Effector CD4-positive, alpha-beta T cell (primary cell): Measurements from ENCODE around the gene CIDEC.
"Not testable (repeated sequence)": the region's sequence is repeated elsewhere in the genome, so short reads cannot be mapped to it uniquely, and the experiment has no call there.

ENCODE experiments used
- DNase-seq: peaks from one replicate; pipeline ENCODE4 v3.0.0-alpha.2; 2020

CIDEC gene

DNA sequence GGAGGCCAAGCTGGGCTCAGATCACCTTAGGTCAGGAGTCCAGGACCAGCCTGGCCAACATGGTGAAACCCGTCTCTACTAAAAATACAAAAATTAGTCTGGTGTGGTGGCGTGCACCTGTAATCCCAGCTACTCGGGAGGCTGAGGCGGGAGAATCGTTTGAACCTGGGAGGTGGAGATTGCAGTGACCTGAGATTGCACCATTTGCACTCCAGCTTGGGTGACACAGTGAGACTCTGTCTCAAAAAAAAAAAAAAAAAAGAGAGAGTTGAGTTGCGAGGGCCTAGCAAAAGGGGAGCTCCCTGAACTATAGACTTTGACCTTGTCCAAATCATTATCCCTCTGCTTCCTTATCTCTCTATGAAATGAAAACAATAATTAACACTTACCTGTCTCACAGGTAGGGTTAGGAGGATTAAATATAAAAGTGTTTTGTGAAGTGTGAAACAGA lies 20.9 kb upstream of the CIDEC start:
- DNase-seq = not testable (repeated sequence)

DNA sequence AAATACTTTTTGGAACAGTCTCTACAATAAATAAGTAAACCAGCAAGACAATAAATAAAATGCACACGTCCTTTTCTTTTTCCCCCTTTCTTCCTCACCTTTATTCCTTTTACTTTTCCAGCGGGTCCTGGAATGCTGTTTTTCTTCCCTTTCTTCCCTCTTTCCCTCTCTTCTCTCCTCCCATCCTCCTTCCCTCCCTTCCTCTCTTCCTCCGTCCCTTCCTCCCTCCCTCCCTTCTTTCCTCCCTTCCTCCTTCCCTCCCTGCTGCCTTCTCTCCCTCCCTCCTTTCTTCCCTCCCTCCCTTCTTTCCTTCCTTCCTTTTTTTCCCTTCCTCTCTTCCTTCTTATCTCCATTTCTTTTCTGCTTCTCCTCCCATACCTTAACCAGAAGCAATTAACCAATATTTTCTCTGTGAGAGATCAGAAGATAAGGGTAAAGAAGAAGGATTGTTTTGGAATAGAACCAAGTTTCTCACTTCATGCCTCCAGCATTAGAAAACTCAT lies 19.3 kb upstream of the CIDEC start:
- DNase-seq = no peak

DNA sequence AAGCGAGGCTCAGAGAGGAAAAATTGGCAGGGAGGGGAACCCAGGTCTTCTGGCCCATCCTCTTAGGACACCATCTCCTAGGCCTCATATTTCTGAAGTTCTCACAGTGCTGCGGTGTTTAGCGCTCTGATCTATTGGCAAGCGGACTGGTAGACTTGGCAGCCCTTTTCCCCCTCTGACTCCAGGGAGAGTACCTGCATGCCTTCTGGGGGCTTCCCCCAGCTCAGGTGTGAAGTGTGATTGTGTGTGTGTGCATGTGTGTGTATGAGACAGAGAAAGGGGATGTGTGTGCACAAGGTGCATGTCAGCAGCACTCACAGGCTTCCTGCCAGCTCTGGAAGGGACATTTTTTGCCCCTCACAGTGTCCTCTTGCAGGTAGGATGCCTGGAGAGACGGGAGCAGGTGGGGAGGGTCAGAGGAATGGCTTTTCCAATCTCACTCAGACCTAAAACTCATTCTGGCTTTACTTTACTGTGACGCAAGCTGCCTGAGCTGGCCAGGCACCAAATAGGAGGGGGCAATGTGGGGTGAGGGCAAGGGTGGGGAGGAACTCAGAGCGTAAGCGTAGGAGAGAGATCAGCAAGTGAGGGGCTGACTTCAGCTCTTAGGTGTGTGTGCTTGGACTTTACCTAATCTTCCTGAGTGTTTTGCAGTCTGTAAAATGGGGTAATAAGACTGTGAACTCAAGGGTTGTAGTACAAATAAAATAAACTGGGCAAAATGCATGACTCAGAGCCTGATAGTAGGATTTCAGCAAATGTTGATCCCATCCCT lies 18.6 kb upstream of the CIDEC start:
- no peak for DNase-seq

DNA sequence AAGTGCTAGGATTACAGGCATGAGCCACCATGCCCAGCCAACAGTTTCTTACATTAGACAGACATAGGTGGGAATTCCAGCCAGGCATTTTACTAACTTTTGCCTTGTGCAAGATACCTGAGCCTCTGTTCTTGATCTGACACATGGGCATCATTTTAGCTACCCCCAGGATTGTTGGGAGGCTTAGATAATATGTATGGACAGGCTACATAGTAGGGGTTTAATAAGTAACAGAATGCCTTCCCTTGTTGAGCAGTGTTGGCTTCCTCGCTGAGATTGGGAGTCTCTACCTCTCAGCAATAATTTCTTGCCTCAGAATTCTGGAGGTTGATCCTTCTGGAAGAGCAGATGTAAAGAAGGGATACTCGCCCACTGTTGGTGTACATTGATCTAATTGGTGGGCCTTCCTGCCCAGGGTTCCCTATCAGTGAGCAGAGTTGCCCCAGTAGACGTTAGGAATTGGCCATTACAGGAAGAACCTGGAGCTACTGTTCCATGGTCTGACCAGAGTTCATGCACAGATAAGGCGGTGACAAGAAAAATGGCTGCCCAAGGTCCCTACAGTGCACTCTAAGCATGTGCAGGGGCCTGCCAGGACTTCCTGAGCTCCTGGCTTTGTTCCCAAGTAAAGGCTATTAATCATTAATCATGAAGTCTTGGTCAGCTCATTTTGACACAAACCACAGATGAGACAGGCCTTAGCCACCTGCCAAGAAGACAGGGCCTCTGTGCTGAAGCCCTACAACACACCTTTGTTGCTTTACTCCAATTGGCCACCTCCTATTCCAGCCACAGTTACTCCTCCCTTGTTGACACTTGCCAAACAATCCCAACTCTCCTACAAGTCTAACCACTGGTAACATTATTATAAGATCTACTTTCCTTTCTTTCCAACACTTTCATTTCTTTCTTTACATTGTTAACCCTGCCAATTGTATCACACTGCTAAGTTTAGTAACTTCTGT lies 17.6 kb upstream of the CIDEC start:
- DNase-seq = no peak

DNA sequence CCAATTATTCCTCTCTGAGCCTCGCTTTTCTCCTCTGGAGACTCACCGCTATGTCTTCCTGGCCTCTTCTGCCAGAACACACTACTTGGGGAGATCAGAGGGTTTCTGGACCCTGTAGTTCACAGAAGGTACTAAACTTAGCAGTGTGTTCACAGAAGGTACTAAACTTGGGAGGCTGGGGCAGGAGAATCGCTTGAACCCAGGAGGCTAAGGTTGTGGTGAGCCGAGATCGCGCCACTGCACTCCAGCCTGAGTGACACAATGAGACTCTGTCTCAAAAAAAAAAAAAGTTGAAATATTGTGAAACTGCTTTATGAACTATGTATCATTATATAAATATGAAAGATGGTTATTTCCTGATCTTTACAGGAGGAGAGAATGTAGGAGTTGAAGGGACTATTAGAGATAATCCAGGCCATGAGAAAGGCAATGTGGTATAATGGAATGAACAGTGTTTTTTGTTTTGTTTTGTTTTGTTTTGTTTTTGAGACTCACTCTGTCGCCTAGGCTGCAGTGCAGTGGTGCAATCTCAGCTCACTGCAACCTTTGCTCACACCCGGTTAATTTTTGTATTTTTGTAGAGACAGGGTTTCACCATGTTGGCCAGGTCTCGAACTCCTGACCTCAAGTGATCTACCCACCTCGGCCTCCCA lies 16.8 kb upstream of the CIDEC start:
- not testable (repeated sequence) for DNase-seq

DNA sequence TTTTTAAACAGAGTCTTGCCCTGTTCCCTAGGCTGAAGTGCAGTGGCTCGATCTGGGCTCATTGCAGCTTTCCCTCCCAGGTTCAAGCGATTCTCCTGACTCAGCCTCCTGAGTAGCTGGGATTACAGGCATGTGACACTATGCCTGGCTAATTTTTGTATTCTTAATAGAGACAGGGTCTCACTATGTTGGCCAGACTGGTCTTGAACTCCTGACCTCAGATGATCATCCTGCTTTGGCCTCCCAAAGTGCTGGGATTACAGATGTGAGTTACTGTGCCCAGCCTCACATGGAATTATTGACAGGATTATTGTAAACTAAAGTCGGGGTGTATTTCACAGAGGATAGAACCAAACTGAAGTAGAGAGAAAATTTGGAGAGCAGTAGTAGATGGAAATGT lies 15.7 kb upstream of the CIDEC start:
- DNase-seq = not testable (repeated sequence)

DNA sequence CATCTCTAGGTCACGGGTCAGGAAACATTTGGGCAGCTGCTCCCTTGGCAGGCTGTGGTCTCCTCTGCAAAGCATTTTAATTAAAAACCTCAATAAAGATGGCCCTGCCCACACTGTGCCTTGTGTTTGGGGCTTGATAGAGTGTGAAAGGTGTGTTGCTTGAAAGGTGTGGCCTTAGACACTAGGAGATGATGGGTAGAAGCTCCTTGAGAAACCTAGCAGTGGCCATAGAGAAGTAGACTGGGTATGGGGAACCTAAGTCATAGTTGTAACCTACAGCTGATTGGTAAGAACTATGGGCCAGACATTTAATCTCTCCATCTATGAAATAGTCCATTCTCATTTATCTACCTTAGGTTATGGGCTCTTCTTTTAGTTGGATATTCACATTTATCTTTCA lies 13.7 kb upstream of the CIDEC start:
- DNase-seq = no peak

DNA sequence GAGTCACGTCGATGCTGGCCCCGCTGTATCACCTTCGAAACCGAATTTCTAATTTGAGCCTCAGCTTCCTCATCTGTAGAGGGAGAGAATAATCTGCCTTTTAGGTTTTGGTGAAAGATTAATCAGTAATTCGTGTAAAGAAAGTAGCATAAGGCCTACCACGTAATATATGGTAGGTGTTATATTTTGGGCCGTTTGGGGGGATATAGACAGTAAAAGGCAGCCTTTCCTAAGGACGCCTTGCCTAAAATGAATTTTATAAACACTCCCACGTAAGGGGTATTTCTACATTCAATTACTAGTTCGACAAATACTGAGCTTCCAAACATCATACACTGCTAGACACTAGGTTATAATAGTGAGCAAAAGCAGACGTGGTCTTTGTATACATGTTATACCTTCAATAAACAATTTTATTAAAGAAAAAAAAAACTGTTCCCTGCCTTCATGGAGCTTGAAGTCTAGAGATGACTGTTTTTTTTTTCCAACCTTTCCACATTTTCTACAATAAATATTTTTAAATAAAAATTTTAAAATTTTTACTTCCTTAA lies 11.1 kb upstream of the CIDEC start:
- no peak for DNase-seq

DNA sequence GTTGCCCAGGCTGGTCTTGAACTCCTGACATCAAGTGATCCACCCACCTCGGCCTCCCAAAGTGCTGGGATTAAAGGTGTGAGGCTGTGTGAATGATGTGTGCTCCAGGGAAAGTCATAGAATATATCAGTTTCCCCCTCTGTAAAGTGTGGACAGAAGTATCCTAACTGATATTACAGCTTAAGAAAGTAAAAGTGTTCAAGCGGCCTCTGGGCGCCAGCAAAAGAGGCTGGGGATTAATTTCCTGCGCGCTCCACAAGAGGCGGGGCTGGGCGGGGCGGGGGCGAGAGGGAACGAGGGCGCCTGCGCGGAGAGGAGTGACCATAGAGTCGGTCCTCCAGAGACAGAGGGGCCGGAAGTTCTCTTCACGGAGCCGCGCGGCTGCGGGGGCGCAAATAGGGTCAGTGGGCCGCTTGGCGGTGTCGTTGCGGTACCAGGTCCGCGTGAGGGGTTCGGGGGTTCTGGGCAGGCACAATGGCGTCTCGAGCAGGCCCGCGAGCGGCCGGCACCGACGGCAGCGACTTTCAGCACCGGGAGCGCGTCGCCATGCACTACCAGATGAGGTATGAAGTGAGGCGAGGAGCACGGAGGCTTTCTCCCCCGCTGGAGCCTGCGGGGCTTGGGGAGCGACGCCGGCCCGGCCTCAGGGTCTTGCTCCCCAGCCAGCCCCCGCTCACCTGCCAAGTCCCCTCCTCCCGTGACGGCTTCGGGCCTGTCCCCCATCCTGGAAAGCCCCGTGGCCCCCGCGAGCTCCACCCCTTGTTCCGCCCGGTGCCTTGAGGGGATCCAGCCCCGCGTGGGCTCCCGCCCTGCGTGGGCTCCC lies 10.4 kb upstream of the CIDEC start, which contains the start of gene JAGN1:
JAGN1 (plus strand) TSS at position 362 of the 823 bp plus-strand sequence; CDS start at position 475, 113 bp downstream.
- DNase-seq = peak; percentile 87

DNA sequence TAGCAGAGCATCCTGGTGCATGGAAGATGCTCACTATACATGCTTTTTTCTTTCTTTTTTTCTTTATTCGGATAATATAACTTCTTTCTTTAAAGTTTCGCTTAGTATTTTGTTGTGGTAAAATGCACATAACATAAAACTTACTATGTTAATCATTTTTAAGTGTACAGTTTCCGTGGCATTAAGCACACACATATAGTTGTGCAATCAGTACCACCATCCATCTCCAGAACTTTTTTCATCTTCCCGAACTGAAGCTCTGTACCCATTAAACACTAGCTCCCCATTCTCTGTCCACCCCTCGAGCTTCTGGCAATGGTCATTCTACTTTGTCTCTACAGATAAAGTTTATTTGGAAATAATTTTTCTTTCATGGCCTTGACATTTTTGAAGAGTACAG lies 9.4 kb upstream of the CIDEC start:
- DNase-seq = no peak

DNA sequence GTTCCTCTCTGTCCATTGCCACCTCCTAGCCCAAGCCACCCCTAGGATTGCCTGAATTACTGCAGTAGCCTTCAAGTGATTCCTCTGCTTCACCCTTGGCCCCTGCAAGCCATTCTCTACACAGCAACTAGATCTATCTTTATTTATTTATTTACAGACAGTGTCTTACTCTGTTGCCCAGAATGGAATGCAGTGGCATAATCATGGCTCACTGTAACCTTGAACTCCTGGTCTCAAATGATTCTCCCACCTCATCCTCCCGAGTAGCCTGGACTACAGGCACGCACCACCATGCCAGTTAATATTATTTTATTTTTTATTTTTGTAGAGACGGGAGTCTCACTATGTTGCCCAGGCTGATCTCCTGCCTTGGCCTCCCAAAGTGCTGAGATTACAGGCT lies 8.5 kb upstream of the CIDEC start:
- DNase-seq = no peak

DNA sequence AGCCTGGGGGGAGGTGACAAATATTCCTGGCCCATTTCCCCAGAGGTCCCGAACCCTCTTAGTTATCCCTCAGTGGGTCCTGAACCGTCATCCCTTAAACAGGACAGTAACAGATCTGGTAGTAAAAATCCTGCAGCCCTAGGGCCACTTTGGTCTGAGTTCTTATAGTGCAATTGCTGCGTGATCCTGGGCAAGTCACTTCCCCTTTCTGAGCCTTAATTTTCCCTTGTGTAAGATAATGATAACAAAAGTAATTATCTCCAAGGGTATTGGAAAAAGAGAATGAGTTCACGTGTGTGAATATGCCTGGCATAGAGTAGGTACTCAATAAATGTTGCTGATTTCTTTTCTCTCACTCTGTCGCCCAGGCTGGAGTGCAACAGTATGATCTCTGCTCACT lies 7.4 kb upstream of the CIDEC start:
- DNase-seq = no peak

DNA sequence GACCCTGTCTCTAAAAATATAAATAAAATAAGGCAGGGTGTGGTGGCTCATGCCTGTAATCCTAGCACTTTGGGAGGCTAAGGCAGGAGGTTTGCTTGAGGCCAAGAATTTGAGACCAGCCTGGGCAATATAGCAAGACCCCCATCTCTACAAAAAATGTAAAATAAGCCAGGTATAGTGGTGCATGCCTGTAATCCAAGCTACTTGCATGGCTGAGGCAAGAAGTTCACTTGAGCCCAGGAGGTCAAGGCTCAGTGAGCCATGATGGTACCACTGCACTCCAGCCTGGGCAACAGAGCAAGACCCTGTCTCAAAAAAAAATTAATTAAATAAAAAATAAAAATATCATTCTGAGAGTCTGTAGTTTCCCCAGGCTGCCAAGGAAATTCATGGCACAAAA lies 6.3 kb upstream of the CIDEC start:
- DNase-seq = no peak

DNA sequence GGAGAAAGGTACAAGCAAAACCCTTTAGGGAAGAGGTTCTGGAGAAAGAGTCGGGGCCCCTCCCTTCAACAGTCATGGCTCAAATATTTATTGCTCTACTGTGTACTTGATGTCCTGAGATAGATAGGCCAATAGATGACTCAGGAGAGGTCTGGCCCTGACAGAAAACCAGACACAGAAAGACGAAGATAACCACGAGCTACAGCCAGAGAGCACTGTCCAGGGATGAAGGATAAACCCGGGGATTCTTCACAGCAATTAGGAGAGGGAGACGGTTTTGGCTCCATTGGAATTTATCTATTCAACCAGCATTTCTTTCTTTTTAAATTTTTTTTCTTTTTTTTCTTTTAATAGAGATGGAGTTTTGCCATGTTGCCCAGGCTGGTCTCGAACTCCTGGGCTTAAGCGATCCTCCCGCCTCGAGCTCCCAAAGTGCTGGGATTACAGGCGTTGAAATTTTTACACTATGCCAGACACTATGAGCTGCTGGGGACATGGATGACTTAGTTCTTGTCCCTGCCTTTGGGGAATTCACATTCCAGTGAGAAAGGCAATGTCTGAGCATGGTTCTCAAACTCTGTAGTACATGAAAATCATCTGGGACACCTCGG lies 4.6 kb upstream of the CIDEC start:
- no peak for DNase-seq

DNA sequence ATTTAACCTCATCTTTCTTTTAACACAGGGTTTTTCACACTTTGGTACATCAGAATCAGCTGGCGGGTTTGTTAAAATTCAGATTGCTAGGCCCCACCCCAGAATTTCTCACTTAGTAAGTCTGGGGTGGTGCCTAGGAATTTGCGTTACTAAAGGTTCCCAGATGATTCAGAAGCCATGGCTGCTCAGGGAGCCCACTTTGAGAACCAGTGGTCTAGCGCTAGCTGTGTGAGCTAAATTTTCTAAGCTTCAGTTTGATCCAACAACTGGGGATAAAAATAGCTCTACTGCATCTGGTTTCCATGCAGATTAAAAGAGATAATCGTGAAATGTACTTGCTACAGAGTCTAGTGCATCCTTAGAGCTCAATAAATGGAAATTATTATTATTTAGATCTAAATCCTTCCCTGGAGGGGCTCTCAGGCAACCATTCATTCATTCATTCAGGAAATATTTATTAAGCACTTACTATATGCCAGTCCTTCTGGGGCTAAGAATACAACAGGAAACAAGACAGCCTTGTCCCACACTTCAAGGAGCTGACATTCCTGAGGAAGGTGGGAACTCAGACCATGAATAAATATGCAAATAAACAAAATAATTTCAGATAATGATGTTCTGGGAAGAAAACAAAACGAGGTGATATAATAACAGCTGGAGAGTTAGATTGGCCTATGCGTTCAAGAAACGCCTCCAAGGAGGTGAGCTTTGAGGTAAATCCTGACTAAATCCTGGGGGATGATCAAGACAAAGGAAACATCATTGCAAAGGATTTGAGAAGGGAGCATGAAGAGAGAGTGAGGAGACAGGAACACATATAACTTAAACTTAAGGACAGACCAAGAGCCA lies 3.9 kb upstream of the CIDEC start:
- no peak for DNase-seq

DNA sequence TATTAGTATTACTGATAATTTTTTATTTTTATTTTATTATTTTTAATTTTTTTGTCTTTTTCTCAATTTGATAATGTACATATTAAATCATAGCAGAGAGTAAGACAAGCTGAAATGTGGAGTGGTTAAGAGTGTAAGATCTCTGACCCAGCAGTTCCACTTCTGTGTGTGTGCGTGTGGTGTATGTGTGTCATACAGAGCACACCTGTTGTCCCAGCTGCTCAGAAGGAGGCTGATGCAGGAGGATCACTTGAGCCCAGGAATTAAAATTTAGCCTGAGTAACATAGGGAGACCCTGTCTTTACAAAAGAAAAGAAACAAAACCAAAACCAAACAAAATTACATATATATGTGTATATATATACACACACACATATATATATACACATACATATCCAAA lies 1.4 kb upstream of the CIDEC start:
- DNase-seq = no peak

DNA sequence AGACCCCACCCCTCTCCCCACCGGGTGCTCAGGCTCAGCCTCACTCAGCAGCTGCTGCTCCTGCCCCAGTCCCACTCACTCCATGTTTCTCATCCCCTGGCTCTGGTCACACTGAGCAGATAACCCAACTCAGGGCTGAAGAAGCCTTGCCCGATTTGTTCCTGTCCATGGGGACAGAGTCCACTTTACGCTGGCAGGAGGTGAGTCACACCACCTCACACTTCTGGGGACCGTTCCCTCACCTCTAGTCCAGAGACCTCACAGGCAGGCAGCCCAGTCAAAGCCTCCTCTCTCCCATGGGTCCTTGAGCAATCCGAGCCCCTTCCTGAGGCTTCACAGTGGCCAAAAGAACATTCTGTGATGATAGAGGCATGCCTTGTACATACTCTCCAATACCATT lies 1.4 kb downstream of the CIDEC start:
- DNase-seq = no peak

DNA sequence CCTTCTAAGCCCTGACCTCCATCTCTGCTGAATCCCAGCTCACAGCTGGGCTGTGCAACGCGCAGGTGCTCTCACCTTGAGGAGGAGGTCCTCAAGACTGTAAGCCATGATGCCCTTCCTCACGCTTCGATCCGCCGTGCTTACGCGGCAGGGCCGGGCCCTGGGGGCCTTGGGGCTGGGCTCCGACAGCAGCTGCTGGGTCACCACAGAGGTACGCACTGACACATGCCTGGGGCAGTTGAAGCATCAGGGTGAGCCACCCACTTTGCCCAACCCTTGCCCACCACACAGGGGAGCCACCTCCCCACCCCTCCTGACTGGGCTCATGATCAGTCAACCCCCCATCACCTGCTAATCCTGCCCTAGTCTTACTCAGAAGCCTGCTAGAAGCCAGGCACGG lies 3.1 kb downstream of the CIDEC start:
- DNase-seq = no peak

DNA sequence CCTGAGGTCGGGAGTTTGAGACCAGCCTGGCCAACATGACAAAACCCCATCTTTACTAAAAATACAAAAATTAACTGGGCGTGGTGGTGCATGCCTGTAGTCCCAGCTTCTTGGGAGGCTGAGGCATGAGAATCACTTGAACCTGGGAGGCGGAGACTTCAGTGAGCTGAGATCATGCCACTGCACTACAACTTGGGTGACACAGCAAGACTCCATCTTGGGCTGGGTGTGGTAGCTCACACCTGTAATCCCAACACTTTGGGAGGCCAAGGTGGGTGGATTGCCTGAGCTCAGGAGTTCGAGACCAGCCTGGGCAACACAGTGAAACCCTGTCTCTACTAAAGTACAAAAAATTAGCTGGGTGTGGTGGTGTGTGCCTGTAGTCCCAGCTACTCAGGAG lies 3.8 kb downstream of the CIDEC start:
- DNase-seq = not testable (repeated sequence)

DNA sequence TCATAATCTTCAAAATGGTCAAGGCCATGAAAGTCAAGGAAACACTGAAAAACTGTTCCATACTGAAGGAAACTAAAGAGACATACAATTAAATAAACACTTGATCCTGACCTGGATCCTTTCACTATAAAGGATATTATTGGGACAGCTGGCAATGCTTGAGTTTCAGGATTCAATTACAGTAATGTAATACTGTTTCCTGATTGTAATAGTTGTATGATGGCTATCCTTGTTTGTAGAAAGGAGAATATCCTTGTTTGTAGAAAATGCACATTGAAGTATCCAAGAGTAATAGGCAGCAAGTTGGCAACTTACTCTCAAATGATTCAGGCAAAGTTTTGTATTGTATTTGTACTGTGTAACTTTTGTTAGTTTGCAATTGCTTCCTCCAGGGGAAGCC lies 4.6 kb downstream of the CIDEC start:
- DNase-seq = no peak
